Measurements from ENCODE around the gene BABAM2.

Gene BABAM2

GRCh38 chr2:28135324-28135723, 244.8 kb downstream of the BABAM2 start:
- DNase-seq = no peak

- no peak for DNase-seq
Measured at GRCh38 chr2:28135799-28136198, 245.3 kb downstream of the BABAM2 start.

- no peak for DNase-seq
Measured at GRCh38 chr2:28136556-28136955, 246.0 kb downstream of the BABAM2 start.

- no peak for DNase-seq
Measured at GRCh38 chr2:28137221-28137620, 246.7 kb downstream of the BABAM2 start.

DNA sequence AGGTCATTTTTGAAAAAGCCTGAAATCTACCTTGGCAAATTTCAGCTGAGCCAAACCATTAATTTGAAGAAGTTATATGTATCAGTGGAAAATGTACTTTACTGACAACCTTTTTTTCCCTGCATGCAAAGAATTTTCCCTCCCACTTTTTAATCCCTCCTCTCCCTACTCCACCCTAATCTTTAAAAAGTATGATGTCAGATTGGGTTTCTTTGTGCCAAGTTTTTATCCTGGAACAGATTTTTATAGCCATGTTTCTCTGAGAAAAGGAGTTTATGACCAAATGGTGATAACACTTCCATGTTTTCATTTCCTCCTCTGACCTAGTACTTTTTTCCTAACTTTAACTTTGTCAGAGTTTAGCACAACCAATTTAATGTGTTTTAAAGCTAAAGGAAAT, 251.9 kb downstream of the BABAM2 start:
- DNase-seq = no peak

GRCh38 chr2:28148000-28148399, 257.5 kb downstream of the BABAM2 start:
- DNase-seq = no peak

GRCh38 chr2:28148566-28148965, 258.0 kb downstream of the BABAM2 start:
- no peak for DNase-seq

GRCh38 chr2:28150236-28150915, 259.8 kb downstream of the BABAM2 start:
- no peak for DNase-seq

- no peak for DNase-seq
Measured at GRCh38 chr2:28150994-28151393, 260.5 kb downstream of the BABAM2 start.

DNA sequence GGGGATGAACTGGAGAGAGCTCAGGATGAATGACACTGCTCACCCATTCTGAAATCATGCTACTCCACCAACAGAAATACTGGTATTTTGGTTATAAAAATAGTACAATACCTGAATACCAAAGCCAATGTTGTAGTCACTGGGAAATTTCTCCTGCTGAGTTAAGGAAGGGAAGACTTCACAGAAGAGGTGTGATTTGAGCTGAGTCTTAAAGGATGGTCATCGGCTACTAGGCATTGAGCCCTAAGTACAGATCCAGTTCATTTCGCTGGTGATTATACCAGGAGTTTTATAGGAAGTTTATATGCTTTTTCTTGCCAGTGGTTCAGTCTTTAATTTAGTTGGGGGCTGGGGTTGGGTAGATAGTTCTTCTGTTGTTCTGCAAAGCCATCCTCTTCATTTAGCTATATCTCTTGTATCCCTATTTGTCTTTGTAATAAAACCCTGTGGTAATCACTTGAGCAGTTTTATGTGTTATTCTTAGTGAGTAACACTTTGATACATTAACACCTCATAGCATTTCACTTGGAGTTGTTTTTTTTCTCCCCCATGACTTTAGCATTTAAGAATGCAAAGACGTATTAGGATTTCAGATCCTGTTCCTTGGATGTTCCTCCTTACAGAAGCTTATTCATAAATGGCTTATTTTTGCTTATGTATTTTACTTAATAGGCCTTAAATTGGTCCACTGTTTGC, 262.2 kb downstream of the BABAM2 start:
- DNase-seq = no peak

- no peak for DNase-seq
Measured at GRCh38 chr2:28153851-28154250, 263.3 kb downstream of the BABAM2 start.

DNA sequence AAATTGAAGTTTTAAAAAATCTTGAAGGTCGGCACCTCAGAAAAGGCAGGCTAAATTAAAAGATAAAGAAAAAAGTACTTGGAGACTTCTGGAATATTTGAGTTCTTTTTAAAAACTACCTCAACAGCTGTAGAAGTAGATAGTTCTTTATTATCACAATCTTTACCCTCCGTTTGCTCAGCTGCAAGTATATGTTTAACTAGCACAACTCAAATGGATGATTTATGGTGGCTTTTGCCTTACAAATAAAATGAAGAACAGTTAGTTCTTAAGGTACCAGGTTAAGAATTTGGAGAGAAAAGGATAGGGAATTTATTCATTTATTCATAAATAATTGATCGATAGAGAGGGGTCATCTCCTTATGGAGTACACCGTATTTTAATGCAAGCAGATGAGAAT, 264.6 kb downstream of the BABAM2 start:
- no peak for DNase-seq

- DNase-seq = no peak
Measured at GRCh38 chr2:28155627-28156026, 265.1 kb downstream of the BABAM2 start.

GRCh38 chr2:28158791-28159190, 268.3 kb downstream of the BABAM2 start:
- DNase-seq = no peak

DNA sequence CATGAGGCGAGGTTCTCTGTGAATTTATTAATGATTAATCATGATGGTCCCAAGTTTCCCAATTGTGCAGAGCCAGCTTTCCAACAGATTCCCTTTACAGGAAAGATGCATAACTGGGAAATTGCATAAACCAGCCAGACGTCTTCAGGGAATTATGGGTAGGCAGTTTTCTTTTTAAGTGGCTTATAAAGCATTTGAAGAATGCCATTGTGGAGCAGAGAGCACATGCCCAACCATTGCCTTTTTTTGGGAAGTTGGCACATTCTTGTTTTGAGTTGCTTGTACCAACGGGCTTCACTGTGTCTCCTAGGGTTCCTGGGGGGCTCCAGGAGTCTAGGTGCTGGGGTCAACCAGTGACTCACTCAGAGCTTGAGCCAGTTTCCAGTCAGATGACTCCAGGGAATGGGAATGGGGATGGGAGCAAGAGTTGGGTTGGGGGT, 270.5 kb downstream of the BABAM2 start:
- DNase-seq = no peak

- DNase-seq = no peak
Measured at GRCh38 chr2:28161466-28161865, 270.9 kb downstream of the BABAM2 start.

DNA sequence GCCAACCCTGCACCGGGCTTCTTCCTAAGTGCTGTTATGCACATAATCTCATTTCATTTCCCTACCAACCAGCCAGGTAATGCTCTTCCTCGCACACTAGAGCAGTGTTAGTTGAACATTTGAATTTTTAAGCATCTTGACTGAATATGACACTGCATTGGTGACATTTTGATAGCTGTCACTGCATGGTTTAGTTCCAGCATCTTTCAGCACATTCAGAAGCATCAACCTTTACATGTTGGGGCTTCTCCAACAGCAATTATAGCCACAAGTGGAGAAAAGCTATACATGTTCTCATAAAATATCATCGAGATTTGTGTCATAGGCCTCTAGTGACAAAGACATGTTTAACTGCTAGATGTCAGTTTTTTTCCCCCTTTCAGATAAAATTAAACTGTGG, 272.0 kb downstream of the BABAM2 start:
- no peak for DNase-seq

DNA sequence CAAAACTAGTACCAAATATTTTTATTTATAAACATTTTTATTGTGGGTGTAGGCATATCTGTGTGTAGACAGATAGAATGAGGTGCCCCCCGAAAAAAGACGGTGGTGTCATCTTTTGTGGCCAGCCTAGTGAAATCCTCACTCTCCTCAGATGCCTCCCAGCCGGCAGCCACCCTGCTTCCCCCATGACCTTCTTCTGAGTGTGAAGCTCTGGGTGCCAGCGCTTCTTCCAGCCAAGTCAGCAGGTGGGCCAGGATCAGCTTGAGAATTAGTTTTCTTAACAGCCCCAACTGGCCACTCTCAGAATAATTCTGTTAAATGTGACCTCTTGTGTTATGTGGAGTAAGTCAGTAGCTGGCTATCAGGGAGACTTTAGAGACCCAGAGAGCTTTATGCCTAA, 272.5 kb downstream of the BABAM2 start:
- DNase-seq = no peak

DNA sequence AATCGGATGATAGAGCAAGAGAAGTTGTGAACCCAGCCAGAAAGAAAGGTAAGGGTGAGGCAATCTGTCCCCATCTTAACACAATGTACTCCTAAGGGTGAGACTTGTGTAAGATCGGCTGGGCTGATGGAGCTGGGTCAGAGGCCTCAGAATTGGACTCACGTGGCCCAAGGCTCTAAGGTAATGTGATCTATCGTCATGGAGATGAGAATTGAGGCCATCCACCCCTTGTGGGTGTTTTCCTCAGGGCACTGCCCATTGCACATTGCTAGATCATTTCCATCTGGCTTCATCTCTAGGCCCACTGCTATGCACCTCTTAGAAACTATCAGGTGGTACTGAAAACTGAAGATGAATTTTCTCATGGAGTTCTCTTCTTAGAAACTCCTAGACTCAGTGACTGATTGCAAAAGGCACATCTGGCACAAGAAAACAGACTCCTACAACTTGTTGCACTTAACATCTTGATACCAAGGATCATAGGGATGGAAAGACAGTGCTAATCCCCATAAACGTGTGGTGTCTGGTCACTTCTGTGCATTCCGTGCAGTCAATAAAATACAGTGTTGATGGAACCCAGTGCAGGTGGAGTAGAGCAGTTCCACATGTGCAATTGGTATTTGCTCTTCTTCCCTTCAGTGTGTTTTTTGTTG, 273.2 kb downstream of the BABAM2 start:
- DNase-seq = no peak

GRCh38 chr2:28164280-28164801, 273.8 kb downstream of the BABAM2 start:
- DNase-seq = no peak

- no peak for DNase-seq
Measured at GRCh38 chr2:28165087-28165635, 274.6 kb downstream of the BABAM2 start.

GRCh38 chr2:28166956-28167355, 276.4 kb downstream of the BABAM2 start:
- no peak for DNase-seq

- no peak for DNase-seq
Measured at GRCh38 chr2:28168376-28168775, 277.8 kb downstream of the BABAM2 start.

- DNase-seq = no peak
Measured at GRCh38 chr2:28169492-28169891, 279.0 kb downstream of the BABAM2 start.

Measured in CD4-positive, alpha-beta T cell treated with Interleukin-4 for 1 hour (primary cell).